ENCODE data around the gene CD164L2. TPM values are rescaled to one million over a fixed set of nuclear protein-coding genes. Genes with fewer than 3 reads are reported as not detected.
A peak's percentile ranks its signal among the peaks of the same experiment; 100 is the strongest.

The CD164L2 gene
- total RNA-seq, 4 donors from 2014 or later, result 0.50 to 0.63 (median 0.54) TPM; not detected in 1

GRCh38 chr1:27377760-27378495, 5.2 kb downstream of the CD164L2 start:
- WGBS, 2 donors, result 86 to 88% methylated on average over 12 of the region's 12 CpGs
- H3K27ac ChIP-seq, result no peak overlapping the region
- TF ChIP-seq, protein P1, sequence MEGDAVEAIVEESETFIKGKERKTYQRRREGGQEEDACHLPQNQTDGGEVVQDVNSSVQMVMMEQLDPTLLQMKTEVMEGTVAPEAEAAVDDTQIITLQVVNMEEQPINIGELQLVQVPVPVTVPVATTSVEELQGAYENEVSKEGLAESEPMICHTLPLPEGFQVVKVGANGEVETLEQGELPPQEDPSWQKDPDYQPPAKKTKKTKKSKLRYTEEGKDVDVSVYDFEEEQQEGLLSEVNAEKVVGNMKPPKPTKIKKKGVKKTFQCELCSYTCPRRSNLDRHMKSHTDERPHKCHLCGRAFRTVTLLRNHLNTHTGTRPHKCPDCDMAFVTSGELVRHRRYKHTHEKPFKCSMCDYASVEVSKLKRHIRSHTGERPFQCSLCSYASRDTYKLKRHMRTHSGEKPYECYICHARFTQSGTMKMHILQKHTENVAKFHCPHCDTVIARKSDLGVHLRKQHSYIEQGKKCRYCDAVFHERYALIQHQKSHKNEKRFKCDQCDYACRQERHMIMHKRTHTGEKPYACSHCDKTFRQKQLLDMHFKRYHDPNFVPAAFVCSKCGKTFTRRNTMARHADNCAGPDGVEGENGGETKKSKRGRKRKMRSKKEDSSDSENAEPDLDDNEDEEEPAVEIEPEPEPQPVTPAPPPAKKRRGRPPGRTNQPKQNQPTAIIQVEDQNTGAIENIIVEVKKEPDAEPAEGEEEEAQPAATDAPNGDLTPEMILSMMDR (IDR thresholded peaks at IDR 0.05), result no peak
- no peak for TF ChIP-seq POLR2A (IDR thresholded peaks at IDR 0.05)

GRCh38 chr1:27374362-27375086, 8.6 kb downstream of the CD164L2 start, which contains the start of gene FCN3:
Gene FCN3 (minus strand): TSS chr1:27374824. CDS start chr1:27374818, 6 bp downstream.
- Histone ChIP-seq H3K27ac (peak within 1 kb of the TSS in 1 of 3 donors; percentile 28), H3K4me1 (peaks cover 3 to 12% of the 10 kb centered on the region in 2 donors), H3K9me3 (no peaks in the 10 kb centered on the region), H3K36me3 (no peaks in the 10 kb centered on the region), H3K4me3 (replicated peaks in 1 of 3) (no peak within 1 kb of the TSS), H3K27me3 (no peaks in the 10 kb centered on the region)
- no peak for TF ChIP-seq POLR2A (IDR thresholded peaks at IDR 0.05)
- TF ChIP-seq, protein P1 (IDR thresholded peaks at IDR 0.05), result no peak
- DNase-seq, result no peak
- 84 to 86% methylated on average over 4 of the region's 4 CpGs for WGBS, 2 donors
- intact Hi-C loops (cut with DNase I), result no loop called here

More at GRCh38 chr1:27377760-27378495, 5.2 kb downstream of the CD164L2 start:
- Histone ChIP-seq H3K4me3 (replicated peaks in 1 of 3) (no peak overlapping the region), H3K36me3 (no peaks in the 10 kb centered on the region), H3K4me1 (peaks cover 0 to 32% of the 10 kb centered on the region in 2 donors), H3K9me3 (no peaks in the 10 kb centered on the region), H3K27me3 (no peaks in the 10 kb centered on the region)
- DNase-seq, result no peak
- intact Hi-C loops (cut with DNase I), result no loop called here

DNA sequence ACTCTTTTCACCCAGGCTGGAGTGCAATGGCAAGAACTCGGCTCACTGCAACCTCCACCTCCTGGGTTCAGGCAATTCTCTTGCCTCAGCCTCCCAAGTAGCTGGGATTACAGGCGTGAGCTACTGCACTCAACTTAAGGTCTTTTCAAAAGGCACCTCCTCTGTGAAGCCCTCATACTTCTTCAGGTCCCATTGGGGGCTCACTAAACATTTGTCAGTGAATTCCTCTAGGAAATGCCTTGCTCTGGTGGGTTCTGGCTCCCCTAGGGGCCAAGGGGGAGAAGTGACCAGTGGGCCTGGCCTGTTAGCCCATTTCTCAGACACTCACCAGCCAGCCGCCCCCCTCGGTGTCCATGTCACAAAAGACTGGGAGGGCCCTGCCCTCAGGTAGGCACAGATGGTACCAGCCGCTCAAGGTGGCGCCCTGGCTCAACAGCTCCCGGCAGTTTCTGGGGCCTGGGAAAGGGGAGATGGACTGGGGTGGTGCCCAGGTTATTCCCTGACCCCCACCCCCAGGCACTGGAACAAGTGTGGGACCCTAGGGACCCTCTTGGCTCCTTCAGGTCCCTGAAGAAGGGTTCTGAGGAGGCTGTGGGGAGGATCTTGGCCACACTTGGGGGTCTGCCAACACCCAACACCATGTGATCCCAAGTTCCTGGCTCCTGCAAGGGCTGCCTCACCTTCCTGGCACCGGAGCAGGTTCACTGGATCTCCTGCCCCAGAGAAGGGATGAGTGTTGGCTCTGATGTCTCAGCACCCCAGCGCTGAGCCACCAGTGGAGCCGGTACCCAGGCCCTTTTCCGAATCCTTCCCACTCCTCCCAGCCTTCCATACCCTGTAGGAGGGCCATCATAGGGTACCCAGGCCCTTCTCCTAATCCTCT, 10.1 kb downstream of the CD164L2 start:
- intact Hi-C loops (cut with DNase I), result no loop called here
- 80 to 82% methylated on average over 8 of the region's 11 CpGs for WGBS, 2 donors
- peak; percentile 70 to 71 for DNase-seq
- TF ChIP-seq POLR2A (IDR thresholded peaks at IDR 0.05), result no peak
- TF ChIP-seq, protein P1 (IDR thresholded peaks at IDR 0.05), result peak in 1 of 6 experiments; percentile 10
- H3K27ac ChIP-seq, result peak overlapping the region in 2 of 3 donors; percentile 28 to 39
- H3K4me3 ChIP-seq (replicated peaks in 1 of 3), result no peak overlapping the region
- H3K36me3 ChIP-seq, result no peaks in the 10 kb centered on the region
- no peaks in the 10 kb centered on the region for H3K9me3 ChIP-seq
- peaks cover 3 to 10% of the 10 kb centered on the region in 2 donors for H3K4me1 ChIP-seq
- H3K27me3 ChIP-seq, result no peaks in the 10 kb centered on the region

DNA sequence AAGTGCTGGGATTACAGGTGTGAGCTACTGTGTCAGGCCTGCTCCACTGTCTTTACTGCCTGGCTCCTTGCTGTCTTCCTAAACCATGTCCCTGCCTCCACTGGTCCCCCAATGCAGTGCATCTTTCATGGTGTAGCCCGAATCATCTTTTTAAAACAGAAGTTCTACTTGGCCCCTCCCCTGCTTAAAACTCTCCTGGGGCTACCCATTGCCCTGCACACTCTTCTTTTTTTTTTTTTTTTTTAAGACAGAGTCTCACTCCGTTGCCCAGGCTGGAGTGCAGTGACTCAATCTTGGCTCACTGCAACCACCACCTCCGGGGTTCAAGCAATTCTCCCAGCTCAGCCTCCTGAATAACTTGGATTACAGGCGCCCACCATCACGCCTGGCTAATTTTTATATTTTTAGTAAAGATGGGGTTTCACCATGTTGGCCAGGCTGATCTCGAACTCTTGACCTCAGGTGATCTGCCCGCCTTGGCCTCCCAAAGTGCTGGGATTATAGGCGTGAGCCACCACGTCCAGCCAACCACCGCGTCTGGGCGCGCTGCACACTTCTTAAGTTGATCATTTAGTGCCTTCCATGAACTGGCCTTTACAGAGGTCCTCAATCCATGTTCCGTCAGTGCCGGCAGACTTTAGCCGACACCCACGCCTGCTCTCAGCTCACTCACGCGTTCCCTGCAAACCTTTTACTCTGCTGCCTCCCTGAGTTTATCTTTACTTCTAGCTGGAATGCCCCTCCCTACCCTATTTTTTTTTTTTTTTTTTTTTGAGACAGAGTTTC, 10.9 kb downstream of the CD164L2 start:
- 61 to 63% methylated on average over 16 to 19 of the region's 19 CpGs for WGBS, 2 donors

More for the DNA sequence above, 10.9 kb downstream of the CD164L2 start:
- Histone ChIP-seq H3K27me3 (no peaks in the 10 kb centered on the region), H3K36me3 (no peaks in the 10 kb centered on the region), H3K4me1 (peaks cover 4 to 14% of the 10 kb centered on the region in 2 donors), H3K4me3 (replicated peaks in 1 of 3) (no peak overlapping the region), H3K9me3 (no peaks in the 10 kb centered on the region), H3K27ac (no peak overlapping the region)
- TF ChIP-seq, protein P1 (IDR thresholded peaks at IDR 0.05), result peak in 3 of 6 experiments; percentile 14 to 30 (median 19)
- no peak for TF ChIP-seq POLR2A (IDR thresholded peaks at IDR 0.05)
- DNase-seq, result peak; percentile 83 to 88
- intact Hi-C loops (cut with DNase I), result no loop called here

Measured in thyroid gland (tissue), 4 donors.